GM15510 (cell line): ENCODE measurements around the gene GPC6.

Experiments
- POLR2A ChIP-seq: IDR thresholded peaks from 3 replicates; pipeline ENCODE4 v1.6.1; 2011; ENCODE audit warnings: borderline replicate concordance; ENCODE audit not compliant: insufficient read length; ENCODE audit errors: extremely low read depth

Gene GPC6

DNA sequence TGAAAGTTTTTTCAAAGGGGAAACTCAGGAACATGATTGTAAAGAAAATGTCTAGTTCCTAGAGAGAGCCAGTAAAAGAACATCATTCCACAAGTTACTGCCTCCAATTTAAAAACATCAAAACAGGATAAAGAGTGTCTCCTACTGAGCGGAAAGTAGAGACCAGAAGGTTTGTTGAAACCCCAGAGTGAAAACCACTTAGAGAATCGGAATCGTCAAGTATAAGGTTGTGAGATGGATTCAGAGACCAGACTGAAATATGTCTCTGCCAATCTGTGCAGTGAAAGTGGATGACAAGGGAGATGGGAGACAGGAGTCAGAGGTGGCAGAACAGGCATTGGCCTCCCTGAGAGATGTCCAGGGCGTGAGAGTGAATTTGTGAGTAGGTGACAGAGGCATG, 133.4 kb downstream of the GPC6 start:
- no peak for TF ChIP-seq POLR2A

DNA sequence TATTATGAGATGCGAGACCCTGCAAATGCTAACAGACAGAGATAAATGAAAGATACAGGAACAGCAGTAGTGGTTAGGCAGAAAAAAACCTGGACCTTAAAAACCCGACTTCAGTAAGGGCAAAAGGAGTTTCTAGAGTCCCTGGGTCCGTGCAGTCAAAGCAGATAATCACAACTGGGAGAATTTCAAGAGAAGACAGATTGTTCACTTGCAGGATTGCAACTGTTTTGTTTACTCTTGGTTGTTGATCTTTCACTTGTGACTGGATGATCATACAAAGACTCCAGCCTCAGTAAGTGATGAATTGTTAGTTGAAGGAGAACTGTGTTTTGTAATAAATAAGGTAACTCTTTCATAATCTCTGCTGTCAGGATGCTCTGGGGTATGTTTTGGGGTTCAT, 135.1 kb downstream of the GPC6 start:
- TF ChIP-seq POLR2A = no peak

DNA sequence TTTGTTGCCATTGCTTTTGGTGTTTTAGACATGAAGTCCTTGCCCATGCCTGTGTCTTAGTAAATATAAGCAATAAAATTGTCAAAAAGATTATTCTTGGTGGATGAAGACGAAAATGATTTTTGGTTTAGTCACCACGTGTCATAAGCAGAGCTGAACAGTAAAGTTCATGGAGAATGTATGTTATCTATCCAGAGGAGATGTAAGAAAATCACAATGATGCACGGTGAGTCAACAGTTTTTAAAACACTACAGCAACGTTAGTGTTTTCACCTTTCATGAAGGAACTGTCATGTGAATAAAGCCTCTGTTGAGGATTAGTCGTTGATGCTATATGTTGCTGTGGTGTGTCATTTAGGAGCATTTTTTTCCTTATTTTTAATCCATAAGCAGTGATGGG, 137.6 kb downstream of the GPC6 start:
- TF ChIP-seq POLR2A = no peak

DNA sequence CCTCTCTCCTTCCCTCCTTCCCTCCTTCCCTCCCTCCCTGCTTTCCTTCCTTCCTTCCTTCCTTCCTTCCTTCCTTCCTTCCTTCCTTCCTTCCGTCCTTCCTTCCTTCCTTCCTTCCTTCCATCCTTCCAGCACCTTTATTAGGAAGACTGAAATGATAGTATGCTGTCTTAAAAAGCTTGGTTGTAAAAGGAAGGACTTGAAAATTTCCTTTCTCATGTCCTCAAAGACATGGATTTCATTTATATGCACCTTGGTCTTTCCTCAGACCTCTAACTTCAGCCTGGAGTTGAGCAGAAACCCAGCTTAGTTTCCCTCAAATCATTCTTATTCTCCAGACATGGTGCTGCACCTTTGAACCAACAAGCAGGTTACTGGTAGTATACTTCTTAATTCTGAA, 141.7 kb downstream of the GPC6 start:
- TF ChIP-seq POLR2A = no peak

DNA sequence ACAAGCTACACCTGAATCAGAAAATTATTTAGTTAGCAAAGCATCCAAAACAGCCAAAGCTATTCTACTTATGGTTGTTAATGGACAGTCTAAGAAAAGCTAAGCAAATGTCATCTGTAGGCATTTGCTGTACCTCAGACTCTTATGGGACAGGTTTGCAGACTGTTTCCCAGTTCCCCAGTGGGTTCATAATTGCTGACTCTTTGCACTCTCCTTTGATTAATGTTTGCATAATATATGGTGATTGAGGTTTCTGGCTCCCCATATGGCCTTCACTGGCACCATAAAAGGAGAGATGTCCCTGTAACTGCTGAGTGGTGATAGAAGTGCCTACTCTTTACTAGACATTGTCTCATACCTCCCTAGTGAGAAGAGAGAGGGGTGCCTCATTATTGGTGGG, 142.1 kb downstream of the GPC6 start:
- no peak for TF ChIP-seq POLR2A

DNA sequence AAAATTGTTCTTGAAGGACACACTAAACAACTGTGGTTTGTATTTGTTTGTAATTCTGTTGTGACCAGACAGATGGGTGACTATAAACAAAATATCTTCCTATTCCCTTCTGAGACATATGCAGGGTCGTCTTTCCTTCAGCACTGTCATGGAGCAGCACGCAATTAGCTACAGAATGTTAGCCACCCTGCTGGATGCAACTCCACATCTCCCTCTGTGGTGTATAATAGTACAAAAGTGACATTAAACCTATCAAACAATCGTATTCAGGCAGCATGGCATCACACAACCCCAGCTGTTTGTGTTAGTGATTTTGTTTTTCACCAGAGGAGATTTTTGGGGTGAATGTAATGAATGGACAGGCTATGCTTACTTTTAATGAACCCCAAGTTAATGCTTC, 146.2 kb downstream of the GPC6 start:
- no peak for TF ChIP-seq POLR2A

DNA sequence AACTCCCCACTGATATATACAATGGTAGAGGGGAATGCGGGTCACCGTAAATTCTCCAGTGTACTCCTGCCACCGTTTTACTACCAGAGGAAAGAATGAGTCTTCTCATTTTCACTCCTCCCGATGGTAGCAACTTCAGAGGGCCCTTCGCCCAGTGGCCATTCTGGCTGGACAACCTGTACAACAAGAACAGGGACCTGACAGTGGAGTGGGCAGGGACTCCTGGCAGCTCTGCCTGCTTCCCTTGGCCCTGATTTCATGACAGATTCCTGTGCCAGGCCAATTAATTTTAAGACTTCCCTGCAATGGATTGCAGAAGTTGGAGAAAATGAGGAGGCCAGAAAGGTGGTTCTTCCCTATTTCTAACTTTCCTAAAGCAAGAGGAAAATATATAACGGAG, 148.9 kb downstream of the GPC6 start:
- no peak for TF ChIP-seq POLR2A

DNA sequence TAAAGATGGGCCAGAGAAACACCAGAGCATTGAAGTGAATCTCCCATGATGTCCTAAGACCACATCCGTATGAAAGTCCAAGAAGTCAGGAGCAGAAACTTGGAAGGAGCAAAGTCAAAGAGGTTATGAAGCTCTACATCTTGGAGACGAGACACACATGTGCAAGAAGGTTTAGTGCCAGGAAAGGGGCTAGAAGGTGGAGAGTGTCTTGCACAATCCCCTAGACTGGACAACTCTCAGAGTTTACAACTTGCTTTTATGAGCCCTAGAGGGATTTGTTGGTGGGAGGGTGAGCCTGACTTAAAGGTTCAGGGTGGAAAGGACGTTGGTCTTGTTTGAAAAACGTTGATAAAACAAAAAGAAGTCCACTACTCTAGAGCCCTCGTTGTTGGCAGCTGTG, 150.6 kb downstream of the GPC6 start:
- TF ChIP-seq POLR2A = no peak

DNA sequence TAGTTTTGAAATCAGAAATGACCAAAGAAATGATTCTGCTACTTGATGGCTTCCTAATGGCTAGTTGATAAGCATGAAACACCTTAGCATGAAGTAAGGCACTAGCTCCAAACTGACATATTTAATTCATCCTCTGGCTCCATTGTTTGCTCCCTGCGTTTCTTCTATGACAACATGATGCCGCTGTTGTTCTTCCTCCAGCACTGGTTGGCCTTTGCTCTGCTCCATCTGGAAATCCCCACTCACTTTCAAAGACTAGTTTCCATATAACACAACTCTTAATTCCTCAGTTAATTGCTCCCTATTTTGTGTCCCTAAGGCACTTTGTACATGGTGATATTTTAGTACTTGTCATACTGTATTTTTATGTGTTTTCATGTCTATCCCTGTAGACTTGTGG, 151.6 kb downstream of the GPC6 start:
- no peak for TF ChIP-seq POLR2A

DNA sequence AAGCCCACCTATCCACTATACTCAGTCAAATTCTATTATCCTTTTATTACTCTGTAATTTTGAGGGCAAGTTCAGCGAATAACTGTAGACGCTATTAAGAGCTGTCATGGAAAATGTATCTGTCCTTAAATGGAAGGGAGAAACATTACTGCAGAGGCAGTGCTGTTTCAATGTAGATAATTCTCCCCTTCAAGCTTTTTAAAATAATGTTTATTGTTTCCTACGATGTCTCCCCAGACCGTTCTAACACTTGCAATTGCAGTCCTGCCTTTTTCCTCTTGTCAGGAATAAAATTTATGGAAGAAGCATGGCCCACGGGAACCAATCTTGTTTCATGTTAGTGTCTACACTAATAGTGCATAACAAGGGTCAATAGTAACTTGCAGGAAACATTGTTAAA, 159.5 kb downstream of the GPC6 start:
- no peak for TF ChIP-seq POLR2A

DNA sequence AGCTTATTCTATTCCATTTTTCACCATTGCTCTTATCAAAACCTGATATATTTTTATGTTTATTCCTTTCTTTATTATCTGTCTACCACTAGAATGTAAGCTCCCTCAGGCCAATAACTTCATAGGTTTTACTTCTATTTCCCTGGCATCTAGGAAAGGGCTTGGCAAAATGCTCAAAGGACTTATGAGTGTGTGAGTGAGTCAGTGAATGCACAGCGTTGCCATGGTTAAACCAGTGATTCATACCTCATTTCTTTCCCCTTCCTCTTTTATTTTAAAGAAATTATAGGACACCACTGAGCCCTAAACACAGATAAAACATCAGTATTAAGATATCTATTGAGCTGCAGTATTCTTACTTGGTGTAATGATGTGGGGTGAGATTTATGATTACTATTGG, 162.1 kb downstream of the GPC6 start:
- TF ChIP-seq POLR2A = no peak

DNA sequence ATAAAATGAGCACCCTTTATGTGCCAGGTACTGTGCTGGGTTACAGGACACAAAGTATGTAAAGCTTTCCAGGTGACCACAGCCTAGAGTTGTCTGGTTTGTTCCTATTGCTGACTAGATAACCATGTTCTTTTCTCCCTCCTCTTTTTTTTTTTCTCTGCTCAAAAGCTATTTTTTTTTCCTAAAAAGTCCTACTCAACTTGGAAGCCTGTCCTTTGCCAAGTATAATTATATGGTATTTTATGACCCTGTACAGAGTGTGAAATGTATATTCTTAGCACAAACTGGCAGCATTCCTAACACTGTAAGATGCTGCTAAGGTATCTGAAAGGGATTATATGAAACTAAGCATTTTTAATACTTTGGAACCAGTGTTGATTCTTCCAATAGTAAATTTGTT, 171.0 kb downstream of the GPC6 start:
- TF ChIP-seq POLR2A = no peak

DNA sequence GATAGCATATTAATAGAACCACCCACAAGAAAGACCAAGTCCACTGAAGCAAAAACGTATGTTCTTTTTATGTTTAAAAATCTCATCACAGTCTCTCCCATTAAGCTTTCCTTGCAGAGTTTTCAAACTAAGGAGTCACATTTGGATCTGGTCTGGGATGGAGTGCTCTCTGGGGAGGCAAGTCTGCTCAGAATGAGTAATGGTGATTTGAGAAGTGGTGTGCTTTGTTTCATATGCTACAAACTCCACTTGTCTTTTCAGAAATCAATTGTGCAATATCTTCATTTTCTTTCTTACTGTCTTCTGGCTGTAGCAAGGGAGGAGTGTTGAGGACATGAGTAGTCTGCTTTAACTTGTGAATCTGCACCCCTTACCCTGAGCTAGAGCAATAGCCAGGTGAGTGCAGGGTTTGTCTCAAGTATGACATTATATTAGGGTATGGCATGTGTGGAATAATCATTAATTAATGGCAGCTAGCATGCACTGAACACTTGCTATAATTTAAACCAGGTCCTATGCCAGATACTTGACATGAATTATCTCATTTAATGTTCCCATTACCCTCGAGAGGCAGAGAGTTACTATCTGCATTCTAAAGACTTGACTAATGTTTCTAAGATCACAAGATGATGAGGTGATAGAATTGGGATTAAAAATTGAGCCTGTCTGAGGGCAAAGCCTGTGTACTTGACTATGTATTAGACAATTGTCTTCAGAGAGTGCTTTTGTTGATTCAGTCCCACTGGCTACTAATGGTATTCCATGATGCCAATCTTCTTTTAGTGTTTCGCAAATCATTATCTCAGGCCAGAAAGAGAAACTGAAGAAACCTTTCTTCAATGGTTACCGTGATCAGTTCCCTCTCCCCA, 171.8 kb downstream of the GPC6 start:
- no peak for TF ChIP-seq POLR2A

DNA sequence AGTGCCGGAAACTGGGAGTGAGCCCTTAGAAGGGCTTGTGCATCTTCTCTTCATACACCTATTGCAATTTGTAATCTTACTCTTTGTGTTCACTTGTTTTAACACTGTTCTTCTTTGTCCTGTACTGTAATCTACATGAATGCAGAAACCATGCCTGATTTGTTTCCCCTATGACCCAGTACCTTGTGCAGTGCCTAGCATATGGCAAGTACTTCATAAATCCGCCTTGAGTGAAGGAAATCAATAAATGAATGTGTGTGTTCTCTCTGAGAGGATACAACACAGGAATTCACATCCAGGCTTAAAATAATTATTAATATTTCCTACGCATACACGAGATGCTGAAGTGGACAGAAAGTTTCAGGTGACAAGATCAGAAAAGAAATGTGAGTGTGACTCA, 172.6 kb downstream of the GPC6 start:
- no peak for TF ChIP-seq POLR2A

DNA sequence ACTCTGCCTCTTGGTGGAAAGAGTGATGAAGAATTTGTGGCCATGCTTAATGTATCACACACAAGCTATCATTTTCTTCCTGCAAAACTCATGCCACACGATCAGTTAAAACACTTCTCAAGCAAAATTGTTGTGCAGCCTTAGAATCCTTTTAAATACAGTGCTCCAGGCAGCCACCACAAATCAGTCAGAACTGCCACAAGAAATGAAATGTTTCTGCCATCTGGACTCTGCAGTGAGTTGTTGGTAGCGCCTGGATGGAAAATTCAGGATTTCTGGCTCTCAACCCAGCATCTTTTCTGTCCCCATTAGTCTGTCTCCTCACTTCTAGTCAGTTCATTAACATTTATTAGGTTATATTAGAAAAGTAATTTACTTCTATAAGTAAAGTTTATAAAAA, 179.5 kb downstream of the GPC6 start:
- no peak for TF ChIP-seq POLR2A

DNA sequence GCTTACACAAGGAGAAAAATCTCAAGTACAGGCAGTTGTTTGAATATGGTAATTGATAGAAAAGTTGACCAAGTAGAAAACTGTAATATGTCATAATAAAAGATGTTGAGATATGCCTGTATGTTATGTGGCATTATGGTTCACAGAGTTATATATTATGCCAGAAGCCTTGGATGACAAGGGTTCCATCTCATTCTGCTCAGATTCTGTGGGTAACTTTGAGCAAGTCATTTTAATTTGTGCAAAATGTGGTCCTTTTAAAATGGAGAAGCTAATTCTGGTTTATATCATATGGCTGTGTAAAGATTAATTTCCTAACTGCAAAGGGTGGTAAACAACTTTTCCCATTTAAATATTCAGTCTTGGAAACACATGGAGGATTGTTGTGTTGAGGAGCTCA, 180.9 kb downstream of the GPC6 start:
- no peak for TF ChIP-seq POLR2A

DNA sequence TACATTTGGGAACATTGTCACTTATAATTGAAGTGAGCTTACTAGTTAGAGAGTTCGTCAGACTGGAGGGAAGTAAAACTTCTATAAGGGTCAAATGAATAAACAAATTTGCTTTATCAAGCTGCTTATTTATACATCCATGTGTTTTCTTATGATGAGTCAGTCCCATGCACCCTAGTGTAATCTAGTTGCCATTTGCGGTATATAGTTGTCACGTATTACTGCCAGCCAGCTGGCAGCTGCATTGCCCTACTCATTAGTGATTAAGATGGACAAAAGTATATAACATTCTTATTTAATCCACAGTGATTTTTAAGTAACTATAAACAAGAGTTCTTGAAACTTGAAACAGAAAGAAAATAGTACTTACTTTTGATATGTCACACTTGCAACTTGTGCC, 182.4 kb downstream of the GPC6 start:
- TF ChIP-seq POLR2A = no peak

DNA sequence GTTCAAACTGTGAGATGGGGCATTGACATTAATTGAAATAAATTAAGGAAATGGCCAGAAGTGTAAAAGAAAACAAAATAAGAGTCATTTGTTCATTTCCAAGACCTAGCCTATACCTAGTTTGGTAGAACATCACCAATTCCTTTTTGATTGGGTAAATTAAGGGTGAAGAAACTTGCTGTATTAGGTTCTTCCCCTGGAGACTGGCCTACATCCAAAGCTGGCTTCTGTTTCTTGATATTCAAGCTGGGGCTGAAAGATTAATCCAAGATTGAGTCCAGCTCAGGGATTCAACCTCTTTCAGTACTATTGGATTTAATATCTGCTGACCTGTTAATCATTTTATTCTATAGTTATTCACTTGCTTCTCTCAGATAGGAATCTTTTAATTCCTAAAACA, 183.2 kb downstream of the GPC6 start:
- TF ChIP-seq POLR2A = no peak

DNA sequence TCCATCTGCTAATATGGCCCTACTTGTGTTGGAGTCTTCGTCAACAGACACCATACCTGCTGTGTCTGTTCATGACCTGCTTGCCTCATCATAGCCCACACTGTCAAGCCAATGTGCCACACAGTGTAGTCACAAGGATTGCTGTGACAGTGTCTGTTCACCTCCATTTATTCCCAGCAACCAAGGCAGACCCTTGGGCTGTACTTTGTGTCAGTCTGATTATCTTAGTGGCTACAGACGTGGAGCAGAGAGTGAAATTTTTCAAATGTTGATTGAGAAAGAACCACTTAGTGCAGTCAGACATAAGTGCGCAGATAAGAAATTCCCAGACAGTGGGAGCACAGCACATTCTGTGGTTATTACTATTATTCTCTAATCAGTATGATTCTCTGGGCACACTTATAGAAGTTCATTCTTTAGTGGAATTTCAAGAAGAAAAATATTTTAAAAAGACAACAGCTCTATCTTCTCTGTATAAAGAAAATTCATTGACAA, 184.6 kb downstream of the GPC6 start:
- no peak for TF ChIP-seq POLR2A
